B cell (primary cell): ENCODE data around the gene WNT1.

Source experiments
- CTCF ChIP-seq: fragments of 200-600 bp; IDR thresholded peaks from one replicate; pipeline ENCODE4 v1.8.0; 2022; ENCODE audit warnings: antibody characterized with exemption, mild to moderate bottlenecking
- EZH2 ChIP-seq: IDR thresholded peaks from 2 replicates; pipeline ENCODE4 v1.6.1; 2012; ENCODE audit warnings: borderline replicate concordance, low read depth, mild to moderate bottlenecking, moderate library complexity, low read length; ENCODE audit not compliant: insufficient read depth, poor library complexity, severe bottlenecking

GRCh38 chr12:49028666-49029275 is 50.6 kb downstream of the WNT1 start:
- TF ChIP-seq CTCF (no peak), EZH2 (no peak)
